HG02678 (cell line): ENCODE measurements around the gene ZC3H7A.
A peak's percentile ranks its signal among the peaks of the same experiment; 100 is the strongest.
"Not testable (repeated sequence)": the region's sequence is repeated elsewhere in the genome, so short reads cannot be mapped to it uniquely, and the experiment has no call there.

ENCODE experiments used
- ATAC-seq: cut with Tn5 transposase; IDR thresholded peaks from one replicate; pipeline ENCODE4 v1.9.1; 2021; ENCODE audit warnings: mild to moderate bottlenecking, moderate library complexity; ENCODE audit not compliant: unreplicated experiment

Gene ZC3H7A

DNA sequence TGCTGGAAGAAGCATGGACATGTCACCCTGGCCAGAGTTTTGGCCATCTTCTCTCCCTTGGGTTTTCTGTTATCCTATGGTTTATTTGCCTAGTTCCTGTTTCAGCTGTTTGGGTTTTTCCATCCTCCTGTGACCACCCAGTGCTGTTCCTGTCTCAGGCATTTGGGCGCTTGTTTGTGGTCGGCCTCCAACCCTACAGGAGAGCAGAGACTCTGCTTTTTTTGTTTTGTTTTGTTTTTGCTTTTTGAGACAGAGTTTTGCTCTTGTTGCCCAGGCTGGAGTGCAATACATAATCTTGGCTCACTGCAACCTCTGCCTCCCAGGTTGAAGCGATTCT is 3.3 kb upstream of the ZC3H7A start:
- ATAC-seq, result no peak

DNA sequence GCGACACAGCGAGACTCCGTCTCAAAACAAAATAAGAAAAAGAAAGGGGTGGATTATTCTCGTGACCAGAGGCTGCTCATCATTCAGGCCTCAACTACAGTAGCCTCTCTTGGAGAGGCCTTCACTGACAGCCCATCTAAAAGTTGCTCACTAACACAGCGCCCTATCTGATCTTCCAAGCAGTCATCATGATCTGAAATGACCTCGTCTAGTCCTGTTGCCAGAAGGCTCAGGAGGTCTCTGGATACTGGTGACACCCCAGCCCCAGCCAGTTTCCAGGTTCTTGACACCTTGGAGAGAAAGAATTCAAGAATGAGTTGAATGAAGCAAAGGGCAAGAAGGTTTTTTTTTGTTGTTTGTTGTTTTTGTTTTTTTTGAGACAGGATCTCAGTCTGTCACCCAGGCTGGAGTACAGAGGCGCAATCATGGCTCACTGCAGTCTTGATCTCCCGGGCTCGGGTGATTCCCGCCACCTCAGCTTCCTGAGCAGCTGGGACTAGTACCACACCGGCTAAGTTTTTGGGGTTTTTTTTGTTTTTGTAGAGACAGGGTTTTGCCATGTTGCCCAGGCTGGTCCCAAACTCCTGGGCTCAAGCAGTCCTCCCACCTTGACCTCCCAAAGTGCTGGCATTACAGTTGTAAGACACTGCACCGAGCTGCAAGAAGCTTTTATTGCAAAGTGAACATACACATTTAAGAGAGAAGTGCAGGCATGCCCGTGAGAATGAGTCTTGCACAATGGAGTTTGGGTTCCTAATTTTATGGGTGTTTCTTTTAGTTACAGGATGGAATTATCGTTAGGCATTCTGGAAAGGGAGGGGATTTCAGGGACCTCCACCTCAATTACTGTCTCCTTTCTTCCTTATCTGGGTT is 2.7 kb upstream of the ZC3H7A start:
- no peak for ATAC-seq

- no peak for ATAC-seq
These were observed 1.9 kb upstream of the ZC3H7A start for GRCh38 chr16:11799017-11799381.

DNA sequence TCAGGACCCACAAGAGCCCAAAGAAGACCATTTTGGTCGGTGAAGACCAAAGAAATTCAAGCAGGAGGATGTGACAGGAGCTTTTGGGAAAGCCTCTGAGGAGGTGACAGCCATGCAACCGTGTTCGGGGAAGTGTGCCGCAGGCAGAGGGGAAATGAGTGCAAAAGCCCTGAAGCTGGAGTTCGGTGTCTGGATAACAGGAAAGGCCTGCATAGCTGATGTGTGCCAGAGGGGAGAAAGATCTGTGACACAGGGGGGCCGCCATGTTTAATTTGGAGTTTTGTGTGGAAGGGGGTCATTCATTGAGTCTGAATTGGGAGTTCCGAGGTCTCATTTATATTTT is 870 bp upstream of the ZC3H7A start:
- no peak for ATAC-seq

GRCh38 chr16:11796227-11797165 is 562 bp downstream of the ZC3H7A start:
- ATAC-seq, result peak; percentile 24

GRCh38 chr16:11795887-11796226 is 1.2 kb downstream of the ZC3H7A start:
- no peak for ATAC-seq

DNA sequence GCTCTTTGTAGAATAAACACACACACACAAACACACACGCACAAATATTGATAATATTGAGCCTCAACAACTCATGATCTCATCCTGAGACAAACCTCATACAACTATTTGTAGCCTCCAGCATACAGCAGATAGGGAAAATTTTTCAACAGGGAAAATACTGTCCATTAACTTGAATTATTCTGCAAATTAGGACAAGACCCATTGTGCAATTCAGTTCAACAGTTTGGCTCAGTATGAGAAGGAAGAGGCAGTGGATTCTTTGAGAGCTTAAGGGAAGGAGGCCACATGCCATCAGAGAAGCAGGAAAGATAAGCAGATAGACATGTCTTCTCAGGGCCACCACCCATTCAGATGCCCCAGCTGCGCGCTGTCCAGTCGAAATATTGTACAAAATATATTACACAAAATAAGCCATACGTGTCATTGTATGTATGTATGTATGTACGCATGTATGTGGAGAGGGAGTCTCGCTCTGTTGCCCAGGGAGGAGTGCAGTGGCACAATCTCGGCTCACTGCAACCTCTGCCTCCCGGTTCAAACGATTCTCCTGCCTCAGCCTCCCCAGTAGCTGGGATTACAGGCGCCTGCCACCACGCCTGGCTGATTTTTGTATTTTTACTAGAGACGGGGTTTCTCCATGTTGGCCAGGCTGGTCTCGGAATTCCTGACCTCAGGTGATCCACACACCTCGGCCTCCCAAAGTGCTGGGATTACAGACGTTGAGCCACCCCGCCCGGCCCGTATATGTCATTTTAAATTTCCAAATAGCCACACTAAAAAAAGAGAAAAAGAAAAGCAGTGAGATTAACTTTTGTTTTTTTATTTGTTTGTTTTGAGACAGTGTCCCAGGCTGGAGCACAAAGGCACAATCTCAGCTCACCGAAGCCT is 1.8 kb downstream of the ZC3H7A start:
- ATAC-seq, result no peak

DNA sequence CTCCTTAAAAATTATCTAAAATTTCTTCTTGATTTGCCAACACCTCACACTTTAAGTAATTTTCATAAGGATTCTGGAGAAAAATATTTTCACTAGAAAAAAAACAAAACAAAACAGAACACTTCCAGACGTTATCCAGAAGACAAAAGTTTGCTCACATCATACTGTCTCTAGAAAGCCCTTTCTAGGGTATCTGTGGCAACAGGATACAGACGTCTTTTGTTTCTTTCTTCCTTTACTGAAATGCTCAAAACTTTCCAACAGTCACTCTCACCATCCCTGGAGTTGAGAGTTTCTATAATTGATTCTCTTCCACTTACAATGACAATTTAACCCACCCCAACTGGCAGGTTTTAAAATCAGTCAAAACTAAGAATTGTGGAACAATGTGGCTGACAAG is 2.6 kb downstream of the ZC3H7A start:
- ATAC-seq, result no peak

DNA sequence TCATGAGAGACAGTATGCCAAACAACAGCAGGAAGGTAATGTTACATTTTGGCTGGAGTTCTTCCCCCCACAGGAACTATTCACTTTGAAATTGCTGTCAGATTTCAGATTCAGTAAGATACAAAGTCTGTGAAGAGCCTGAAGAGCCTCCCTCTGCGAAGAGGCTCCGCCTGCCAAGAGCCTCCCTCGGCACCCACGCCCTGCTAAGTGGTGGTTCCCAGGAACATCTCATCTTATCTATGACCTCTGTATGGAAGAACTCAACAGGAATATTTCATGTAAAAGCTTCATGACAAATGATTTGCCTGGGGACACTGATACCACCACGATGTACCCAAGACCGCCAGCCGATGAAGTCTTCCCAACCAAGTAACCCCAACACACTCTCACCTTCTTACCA is 3.2 kb downstream of the ZC3H7A start:
- no peak for ATAC-seq

DNA sequence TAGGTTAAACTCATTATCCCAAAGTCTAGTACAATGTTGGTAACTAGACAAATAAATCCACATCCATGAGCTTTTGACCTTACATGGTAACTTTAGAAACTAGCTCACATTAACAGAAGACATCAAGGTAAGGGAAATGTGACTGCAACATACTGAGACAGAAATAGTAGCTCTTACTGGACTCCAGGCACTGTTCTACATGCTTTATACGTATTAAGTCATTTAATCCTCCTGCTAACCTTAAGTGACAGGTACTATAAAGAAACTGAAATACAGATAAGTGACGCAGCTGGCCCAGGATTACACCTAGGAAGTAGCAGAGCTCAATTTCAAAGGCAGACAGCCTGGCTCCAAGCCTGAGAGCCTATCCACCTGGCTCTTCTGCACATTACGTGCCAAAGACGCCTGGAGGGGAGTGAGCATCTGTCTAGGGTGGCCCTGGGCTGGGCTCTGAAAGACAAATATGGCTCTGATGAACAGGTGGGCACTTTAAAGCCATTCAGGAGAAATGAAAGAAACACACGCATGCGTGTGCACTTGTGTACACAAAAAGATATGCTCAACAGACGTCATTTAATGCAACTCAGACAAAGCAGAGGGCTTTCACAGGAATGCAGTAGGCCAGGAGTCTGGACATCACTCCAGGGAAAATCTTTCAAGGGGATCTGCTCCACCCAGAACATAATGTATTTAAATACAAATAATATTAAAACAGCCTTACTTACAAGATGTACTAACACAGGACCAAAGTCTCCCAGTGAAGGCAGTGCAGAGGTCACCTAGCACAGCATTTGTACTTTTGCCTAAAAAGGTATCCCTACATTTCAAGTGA is 4.4 kb downstream of the ZC3H7A start:
- ATAC-seq, result no peak

GRCh38 chr16:11791144-11791828 is 5.8 kb downstream of the ZC3H7A start:
- no peak for ATAC-seq

DNA sequence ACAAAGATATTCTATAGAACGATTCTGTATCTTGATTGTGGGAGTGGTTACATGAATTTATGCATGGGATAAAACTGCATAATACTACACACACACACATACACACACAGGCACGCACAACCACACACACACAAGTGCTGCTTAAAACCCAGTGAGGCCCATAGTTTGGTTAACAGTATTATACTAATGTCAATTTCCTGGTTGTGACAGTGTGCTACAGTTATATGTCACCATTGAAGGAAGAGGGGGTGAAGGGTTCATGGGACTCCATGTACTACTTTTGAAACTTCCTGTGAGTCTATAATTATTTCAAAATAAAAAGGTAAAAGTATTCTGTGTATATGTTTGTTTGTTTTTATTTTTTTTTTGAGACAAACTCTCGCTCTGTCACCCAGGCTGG is 8.1 kb downstream of the ZC3H7A start:
- ATAC-seq, result no peak

DNA sequence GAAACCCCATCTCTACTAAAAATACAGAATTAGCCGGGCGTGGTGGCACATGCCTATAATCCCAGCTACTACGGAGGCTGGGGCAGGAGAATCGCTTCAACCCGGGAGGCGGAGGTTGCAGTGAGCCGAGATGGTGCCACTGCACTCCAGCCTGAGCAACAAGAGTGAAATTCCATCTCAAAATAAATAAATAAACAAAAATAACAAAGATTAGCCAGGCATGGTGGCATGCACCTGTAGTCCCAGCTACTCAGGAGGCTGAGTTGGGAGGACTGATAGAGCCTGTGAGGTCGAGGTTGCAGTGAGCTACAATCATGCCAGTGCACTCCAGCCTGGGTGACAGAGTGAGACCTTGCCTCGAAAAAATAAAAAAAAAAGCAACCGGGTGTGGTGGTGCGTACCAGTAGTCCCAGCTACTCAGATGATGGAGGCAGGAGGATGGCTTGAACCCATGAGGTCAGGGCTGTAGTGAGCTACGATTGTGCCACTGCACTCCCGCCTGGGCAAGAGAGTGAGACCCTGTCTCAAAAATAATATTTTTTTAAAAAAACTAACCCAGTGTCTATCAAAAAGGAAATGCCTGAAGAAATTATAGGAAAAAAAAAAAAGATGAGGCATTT is 12.0 kb downstream of the ZC3H7A start:
- not testable (repeated sequence) for ATAC-seq

- not testable (repeated sequence) for ATAC-seq
These were observed 12.7 kb downstream of the ZC3H7A start for GRCh38 chr16:11784381-11784780.

- ATAC-seq, result no peak
These were observed 13.1 kb downstream of the ZC3H7A start for GRCh38 chr16:11784038-11784369.

DNA sequence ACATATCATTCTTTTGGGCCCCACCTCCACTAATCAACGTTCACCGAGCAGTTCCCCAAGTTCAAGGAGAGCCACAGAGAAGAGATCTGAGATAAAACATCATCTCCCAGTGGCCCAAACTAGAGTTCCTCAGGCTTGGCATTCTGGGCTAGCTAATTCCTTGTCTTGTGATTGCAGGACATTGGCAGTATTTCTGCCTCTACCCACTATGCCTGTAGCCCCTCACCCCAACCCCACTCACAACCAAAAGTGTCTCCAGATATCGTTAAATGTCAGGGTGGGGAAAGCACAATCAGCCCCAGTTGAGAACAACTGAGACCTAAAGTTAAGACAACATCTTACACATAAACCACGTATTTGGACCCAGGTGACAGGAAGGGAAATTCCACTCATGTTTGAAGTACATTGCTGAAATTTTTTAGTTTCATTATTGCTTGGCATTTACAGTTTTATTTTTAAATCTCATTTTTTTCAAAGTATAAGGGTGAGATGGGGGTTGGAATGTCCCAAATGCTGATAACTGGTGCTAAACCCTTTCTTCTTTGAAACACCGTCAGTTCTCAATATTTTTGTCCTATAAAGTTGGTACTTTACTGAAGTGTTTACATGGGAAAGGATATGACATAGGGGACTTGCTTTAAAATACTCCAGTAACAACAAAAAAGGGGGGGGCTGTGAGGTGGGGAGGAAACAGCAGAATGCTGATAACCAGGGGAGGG is 13.6 kb downstream of the ZC3H7A start:
- peak; percentile 55 for ATAC-seq

GRCh38 chr16:11781773-11782172 is 15.3 kb downstream of the ZC3H7A start:
- ATAC-seq, result no peak

DNA sequence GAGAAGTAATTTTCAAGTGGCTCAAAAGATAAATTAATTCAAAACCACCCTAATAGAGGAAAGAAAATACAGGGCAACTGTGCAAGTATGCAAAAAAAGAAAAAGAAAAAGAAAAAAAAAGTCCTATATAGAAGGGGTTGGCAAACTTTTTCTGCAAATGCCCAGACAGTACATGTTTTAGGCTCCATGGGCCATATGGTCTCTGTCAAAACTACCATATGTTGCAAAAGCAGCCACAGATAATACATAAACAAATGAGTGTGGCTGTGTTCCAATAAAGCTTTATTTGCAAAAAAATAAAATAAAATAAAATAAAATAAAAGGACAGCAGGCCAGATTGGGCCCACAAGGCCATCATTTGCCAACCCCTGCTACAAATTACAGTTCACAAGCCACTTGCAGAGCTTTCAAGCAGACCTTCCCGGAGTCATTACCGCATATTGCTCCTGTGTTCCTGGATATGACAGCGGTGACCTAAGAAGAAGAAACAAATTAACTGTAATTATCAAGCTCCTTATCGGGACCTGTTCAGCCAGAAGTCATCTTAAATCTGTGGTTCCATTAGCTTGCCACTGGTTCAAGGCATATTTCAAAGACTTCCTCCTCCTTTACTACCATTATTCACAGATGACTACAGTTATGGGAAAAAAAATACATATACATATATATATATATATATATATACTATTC is 15.9 kb downstream of the ZC3H7A start:
- ATAC-seq, result no peak
